Ascending aorta (tissue), 2 donors: ENCODE measurements around the gene FCRL4. TPM values are rescaled to one million over a fixed set of nuclear protein-coding genes. Genes with fewer than 3 reads are reported as not detected.
A peak's percentile ranks its signal among the peaks of the same experiment; 100 is the strongest.

Experiments used
- DNase-seq, 2 donors: peaks; one replicate each; pipeline ENCODE4 v3.0.0-alpha.2; 2019; ENCODE audit warnings: low spot score in 2 of 2
- H3K27ac ChIP-seq, 2 donors: fragments of 200-600 bp; sonication (generic); one replicate each; pipeline ENCODE4 v1.5.1; 2016 to 2017; ENCODE audit warnings: mild to moderate bottlenecking in 1 of 2
- H3K27me3 ChIP-seq: fragments of 200-600 bp; sonication (generic); one replicate; pipeline ENCODE4 v1.5.1; 2017
- H3K36me3 ChIP-seq, 2 donors: fragments of 200-600 bp; sonication (generic); one replicate each; pipeline ENCODE4 v1.5.1; 2016
- H3K4me1 ChIP-seq, 2 donors: fragments of 200-600 bp; sonication (generic); one replicate each; pipeline ENCODE4 v1.5.1; 2016 to 2017; ENCODE audit warnings: mild to moderate bottlenecking in 1 of 2
- H3K4me3 ChIP-seq, 2 donors: fragments of 200-600 bp; sonication (generic); one replicate each; pipeline ENCODE4 v1.5.1; 2016 to 2017; ENCODE audit warnings: mild to moderate bottlenecking in 1 of 2
- H3K9me3 ChIP-seq, 2 donors: fragments of 200-600 bp; sonication (generic); one replicate each; pipeline ENCODE4 v1.5.1; 2016
- intact Hi-C: fragments of 100-400 bp; cut with DNase I; formaldehyde crosslinking; loops from one replicate; pipeline ENCODE4 v1.15.1; 2023
- total RNA-seq: library from RNA; depleted of rRNA; stranded (reverse); fragments of >200 nt; gene quantifications from one replicate; pipeline ENCODE4 v1.1.0, GENCODE V29; 2016
- TF ChIP-seq, protein P1 (sequence below), 3 experiments: fragments of 200-600 bp in 2 of 3; fragments of 450-650 bp in 1 of 3; sonication (generic) in 2 of 3; IDR thresholded peaks; one replicate each; pipeline ENCODE4 v1.5.1; 2016 to 2019; ENCODE audit warnings: antibody characterized with exemption in 3 of 3, mild to moderate bottlenecking in 1 of 3, moderate library complexity in 1 of 3

FCRL4 gene
- total RNA-seq, 1 donor from 2014 or later, result not detected

GRCh38 chr1:157595356-157595755, 2.5 kb downstream of the FCRL4 start:
- intact Hi-C loops, result no loop called here
- Histone ChIP-seq H3K4me1 (no peaks in the 10 kb centered on the region), H3K36me3 (no peaks in the 10 kb centered on the region), H3K27me3 (no peaks in the 10 kb centered on the region), H3K4me3 (no peak overlapping the region), H3K27ac (no peak overlapping the region), H3K9me3 (no peaks in the 10 kb centered on the region)
- DNase-seq, result no peak
- TF ChIP-seq, protein P1, sequence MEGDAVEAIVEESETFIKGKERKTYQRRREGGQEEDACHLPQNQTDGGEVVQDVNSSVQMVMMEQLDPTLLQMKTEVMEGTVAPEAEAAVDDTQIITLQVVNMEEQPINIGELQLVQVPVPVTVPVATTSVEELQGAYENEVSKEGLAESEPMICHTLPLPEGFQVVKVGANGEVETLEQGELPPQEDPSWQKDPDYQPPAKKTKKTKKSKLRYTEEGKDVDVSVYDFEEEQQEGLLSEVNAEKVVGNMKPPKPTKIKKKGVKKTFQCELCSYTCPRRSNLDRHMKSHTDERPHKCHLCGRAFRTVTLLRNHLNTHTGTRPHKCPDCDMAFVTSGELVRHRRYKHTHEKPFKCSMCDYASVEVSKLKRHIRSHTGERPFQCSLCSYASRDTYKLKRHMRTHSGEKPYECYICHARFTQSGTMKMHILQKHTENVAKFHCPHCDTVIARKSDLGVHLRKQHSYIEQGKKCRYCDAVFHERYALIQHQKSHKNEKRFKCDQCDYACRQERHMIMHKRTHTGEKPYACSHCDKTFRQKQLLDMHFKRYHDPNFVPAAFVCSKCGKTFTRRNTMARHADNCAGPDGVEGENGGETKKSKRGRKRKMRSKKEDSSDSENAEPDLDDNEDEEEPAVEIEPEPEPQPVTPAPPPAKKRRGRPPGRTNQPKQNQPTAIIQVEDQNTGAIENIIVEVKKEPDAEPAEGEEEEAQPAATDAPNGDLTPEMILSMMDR (IDR thresholded peaks at IDR 0.05), result no peak

DNA sequence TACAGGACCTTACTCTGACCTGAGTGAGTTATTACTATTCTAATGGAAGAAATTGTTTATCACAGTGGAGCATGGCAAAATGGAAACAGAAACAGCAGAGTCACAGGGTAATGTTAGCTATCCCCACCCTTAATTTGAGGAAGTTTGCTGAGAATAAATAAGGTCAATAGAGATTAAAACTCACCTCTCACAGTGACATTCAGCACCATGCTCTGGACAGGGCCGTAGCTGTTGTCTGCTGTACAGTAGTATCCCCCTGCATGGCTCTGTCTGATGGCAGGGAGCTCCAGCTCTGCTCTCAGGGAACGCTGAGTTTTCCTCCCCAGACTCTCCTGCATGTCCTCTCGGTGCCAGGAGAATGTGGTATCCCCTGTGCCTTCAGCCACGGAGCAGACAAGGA, 11.9 kb downstream of the FCRL4 start:
- Histone ChIP-seq H3K4me3 (no peak overlapping the region), H3K27me3 (no peaks in the 10 kb centered on the region), H3K9me3 (no peaks in the 10 kb centered on the region), H3K36me3 (no peaks in the 10 kb centered on the region), H3K27ac (no peak overlapping the region), H3K4me1 (no peaks in the 10 kb centered on the region)
- TF ChIP-seq, protein P1 (IDR thresholded peaks at IDR 0.05), result no peak
- no peak for DNase-seq
- intact Hi-C loops, result loop anchor here (10.0 kb wide), 1 partner anchor 539 kb away; a partner anchor contains a TSS

- no peaks in the 10 kb centered on the region for H3K27me3 ChIP-seq
- intact Hi-C loops, result loop anchor here (10.0 kb wide), 1 partner anchor 540 kb away; a partner anchor contains a TSS
- DNase-seq, result no peak
Observed at GRCh38 chr1:157584503-157584902, 13.4 kb downstream of the FCRL4 start.

DNA sequence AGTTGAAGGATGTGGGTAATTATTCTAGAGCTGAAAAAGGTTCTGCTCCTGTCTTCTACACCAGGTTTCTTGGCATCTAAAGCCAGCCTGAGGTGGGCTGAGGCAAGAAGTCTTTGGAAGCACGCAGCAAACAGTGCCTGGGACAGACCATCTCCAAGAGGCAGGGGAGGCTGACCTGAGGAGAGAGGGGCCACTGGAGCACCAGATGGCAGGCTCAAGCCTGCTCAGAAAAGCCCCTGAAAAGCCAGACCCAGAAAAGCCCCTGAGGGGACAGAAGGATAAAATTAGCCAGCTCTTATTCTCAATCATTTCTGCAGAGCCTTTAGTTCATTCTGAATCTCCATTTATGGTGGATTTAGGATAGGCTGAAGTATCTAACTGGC, 17.1 kb downstream of the FCRL4 start:
- no peaks in the 10 kb centered on the region for H3K36me3 ChIP-seq
- TF ChIP-seq, protein P1 (IDR thresholded peaks at IDR 0.05), result no peak
- H3K27me3 ChIP-seq, result no peaks in the 10 kb centered on the region
- H3K9me3 ChIP-seq, result no peaks in the 10 kb centered on the region
- H3K4me1 ChIP-seq, result no peaks in the 10 kb centered on the region
- no peak overlapping the region for H3K4me3 ChIP-seq
- DNase-seq, result no peak
- H3K27ac ChIP-seq, result no peak overlapping the region
- intact Hi-C loops, result loop anchor here (10.0 kb wide), 1 partner anchor 544 kb away; a partner anchor contains a TSS

More at GRCh38 chr1:157584503-157584902, 13.4 kb downstream of the FCRL4 start:
- Histone ChIP-seq H3K9me3 (no peaks in the 10 kb centered on the region), H3K27ac (no peak overlapping the region), H3K4me1 (no peaks in the 10 kb centered on the region), H3K36me3 (no peaks in the 10 kb centered on the region), H3K4me3 (no peak overlapping the region)
- TF ChIP-seq, protein P1 (IDR thresholded peaks at IDR 0.05), result no peak

DNA sequence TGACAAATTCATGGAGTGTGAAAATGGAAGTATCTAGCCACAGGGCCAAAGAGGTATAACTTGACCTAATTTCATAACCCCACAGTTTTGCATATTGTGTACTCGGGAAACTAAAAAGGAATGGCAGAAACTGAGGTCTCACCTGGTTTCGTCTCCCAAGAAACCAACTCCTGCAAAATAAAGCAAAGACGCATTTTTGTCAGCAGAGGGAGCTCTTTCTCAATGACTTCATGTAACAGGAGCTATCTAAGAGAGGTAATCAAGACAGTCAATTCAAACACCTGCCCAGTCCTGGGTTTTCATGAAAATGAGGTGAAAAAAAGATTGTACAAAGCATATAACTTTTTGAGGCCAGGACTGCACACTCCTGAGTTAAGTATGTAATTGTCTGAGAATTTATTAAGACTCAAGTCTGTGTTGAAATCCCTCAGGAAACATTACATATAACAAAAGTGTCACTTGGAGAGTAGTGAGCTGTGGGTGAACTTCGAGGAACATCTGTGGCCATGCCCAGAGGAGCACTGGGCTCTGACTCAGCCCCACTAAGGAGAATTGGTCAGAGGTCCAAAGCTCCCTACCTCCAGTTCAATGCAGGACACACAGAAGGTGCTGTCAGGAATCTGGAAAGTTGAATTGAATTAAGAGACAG, 17.6 kb downstream of the FCRL4 start:
- Histone ChIP-seq H3K36me3 (no peaks in the 10 kb centered on the region), H3K4me3 (no peak overlapping the region), H3K27me3 (no peaks in the 10 kb centered on the region), H3K27ac (no peak overlapping the region), H3K4me1 (no peaks in the 10 kb centered on the region), H3K9me3 (no peaks in the 10 kb centered on the region)
- DNase-seq, result no peak
- TF ChIP-seq, protein P1 (IDR thresholded peaks at IDR 0.05), result peak; percentile 27 to 59 (median 37)
- intact Hi-C loops, result loop anchor here (10.0 kb wide), 1 partner anchor 544 kb away; a partner anchor contains a TSS
